SK-N-MC (cell line): ENCODE data around the gene STMN1.
"Not testable (repeated sequence)": the region's sequence is repeated elsewhere in the genome, so short reads cannot be mapped to it uniquely, and the experiment has no call there.

ENCODE experiments used
- DNase-seq: peaks from one replicate; pipeline ENCODE4 v3.0.0-alpha.2; 2011; ENCODE audit warnings: low read depth, low spot score
- H3K27ac ChIP-seq: fragments of 200-600 bp; sonication (generic); 2 replicates; pipeline ENCODE4 v1.5.1; 2016; ENCODE audit warnings: mixed run types
- H3K36me3 ChIP-seq: fragments of 200-600 bp; sonication (generic); 2 replicates; pipeline ENCODE4 v1.6.1; 2017; ENCODE audit warnings: antibody characterized with exemption, low read length, mixed read lengths; ENCODE audit not compliant: insufficient read depth
- H3K4me3 ChIP-seq: fragments of 200-600 bp; sonication (generic); 2 replicates; pipeline ENCODE4 v1.5.1; 2016
- H3K9ac ChIP-seq: fragments of 200-600 bp; sonication (generic); 2 replicates; pipeline ENCODE4 v1.8.0; 2017; ENCODE audit warnings: mixed run types, mixed read lengths; ENCODE audit not compliant: insufficient read length
- H3K9me3 ChIP-seq: fragments of 200-600 bp; sonication (generic); 2 replicates; pipeline ENCODE4 v1.6.1; 2017; ENCODE audit warnings: low read depth, mild to moderate bottlenecking, antibody characterized with exemption, low read length, moderate library complexity, mixed read lengths
- EZH2 ChIP-seq: fragments of 200-600 bp; sonication (generic); IDR thresholded peaks from one replicate; pipeline ENCODE4 v1.6.1; 2017; ENCODE audit warnings: antibody characterized with exemption
- FOXP2 ChIP-seq: optimal IDR thresholded peaks from 2 replicates; pipeline ENCODE3; 2011; ENCODE audit warnings: mild to moderate bottlenecking, moderate library complexity; ENCODE audit not compliant: insufficient read depth; ENCODE audit errors: extremely low read length, control extremely low read depth
- POLR2AphosphoS5 ChIP-seq: IDR thresholded peaks from 2 replicates; pipeline ENCODE4 v1.6.1; 2012; ENCODE audit warnings: mild to moderate bottlenecking, low read depth, low read length, borderline replicate concordance

STMN1 gene

GRCh38 chr1:25905680-25906643 lies at the start of gene STMN1:
Gene STMN1, minus strand, starts transcription at chr1:25906419. Its CDS starts 1,743 bp downstream, at chr1:25904676.
- no peak for DNase-seq
- Histone ChIP-seq H3K9ac (peak within 1 kb of the TSS; percentile 98), H3K9me3 (no peaks in the 10 kb centered on the region), H3K36me3 (peaks cover 43% of the 10 kb centered on the region), H3K27ac (peak within 1 kb of the TSS; percentile 92), H3K4me3 (peak within 1 kb of the TSS; percentile 99)
- TF ChIP-seq EZH2 (no peak), POLR2AphosphoS5 (peak; percentile 98)

GRCh38 chr1:25955553-25955952 lies 49.3 kb upstream of the STMN1 start:
- Histone ChIP-seq H3K27ac (no peak overlapping the region), H3K9me3 (no peaks in the 10 kb centered on the region), H3K4me3 (no peak overlapping the region), H3K36me3 (no peaks in the 10 kb centered on the region; the same call in 1 of the 2 replicates), H3K9ac (no peak overlapping the region)
- DNase-seq = no peak
- no peak for TF ChIP-seq FOXP2
- TF ChIP-seq POLR2AphosphoS5 = no peak
- TF ChIP-seq EZH2 = no peak

- TF ChIP-seq FOXP2 (no peak), EZH2 (no peak), POLR2AphosphoS5 (no peak)
- no peak for DNase-seq
- no peaks in the 10 kb centered on the region for H3K9me3 ChIP-seq
- no peak overlapping the region for H3K27ac ChIP-seq
- no peak overlapping the region for H3K4me3 ChIP-seq
- H3K36me3 ChIP-seq = no peaks in the 10 kb centered on the region; the same call in 1 of the 2 replicates
- no peak overlapping the region for H3K9ac ChIP-seq
Measured at GRCh38 chr1:25954282-25954938, 48.2 kb upstream of the STMN1 start.

- Histone ChIP-seq H3K4me3 (no peak overlapping the region), H3K36me3 (no peaks in the 10 kb centered on the region), H3K27ac (no peak overlapping the region), H3K9me3 (no peaks in the 10 kb centered on the region), H3K9ac (no peak overlapping the region)
- DNase-seq = no peak
- TF ChIP-seq FOXP2 (no peak), EZH2 (no peak), POLR2AphosphoS5 (no peak)
Measured at GRCh38 chr1:25952841-25953401, 46.7 kb upstream of the STMN1 start.

- no peak overlapping the region for H3K9ac ChIP-seq
- no peaks in the 10 kb centered on the region for H3K36me3 ChIP-seq
- H3K4me3 ChIP-seq = no peak overlapping the region
- DNase-seq = no peak
- no peak overlapping the region for H3K27ac ChIP-seq
- TF ChIP-seq FOXP2 (no peak), EZH2 (no peak), POLR2AphosphoS5 (no peak)
- no peaks in the 10 kb centered on the region for H3K9me3 ChIP-seq
Measured at GRCh38 chr1:25948641-25949040, 42.4 kb upstream of the STMN1 start.

GRCh38 chr1:25947027-25947426 lies 40.8 kb upstream of the STMN1 start:
- Histone ChIP-seq H3K27ac (no peak overlapping the region), H3K36me3 (no peaks in the 10 kb centered on the region), H3K9ac (no peak overlapping the region), H3K4me3 (no peak overlapping the region), H3K9me3 (no peaks in the 10 kb centered on the region)
- DNase-seq = no peak
- TF ChIP-seq EZH2 = no peak
- no peak for TF ChIP-seq FOXP2
- TF ChIP-seq POLR2AphosphoS5 = no peak

- Histone ChIP-seq H3K27ac (no peak overlapping the region), H3K9me3 (no peaks in the 10 kb centered on the region), H3K4me3 (no peak overlapping the region), H3K36me3 (no peaks in the 10 kb centered on the region), H3K9ac (no peak overlapping the region)
- no peak for TF ChIP-seq POLR2AphosphoS5
- no peak for TF ChIP-seq EZH2
- no peak for TF ChIP-seq FOXP2
- no peak for DNase-seq
Measured at GRCh38 chr1:25945761-25946160, 39.5 kb upstream of the STMN1 start.

- Histone ChIP-seq H3K27ac (no peak overlapping the region), H3K4me3 (no peak overlapping the region), H3K9me3 (no peaks in the 10 kb centered on the region), H3K36me3 (no peaks in the 10 kb centered on the region), H3K9ac (no peak overlapping the region)
- TF ChIP-seq POLR2AphosphoS5 = no peak
- no peak for TF ChIP-seq EZH2
- no peak for TF ChIP-seq FOXP2
- no peak for DNase-seq
Measured at GRCh38 chr1:25944986-25945385, 38.8 kb upstream of the STMN1 start.

GRCh38 chr1:25943511-25943910 lies 37.3 kb upstream of the STMN1 start:
- H3K4me3 ChIP-seq, H3K27ac ChIP-seq, H3K9me3 ChIP-seq, H3K36me3 ChIP-seq, DNase-seq, H3K9ac ChIP-seq: not testable (repeated sequence)
